Measurements from ENCODE around the gene LRFN3.
"Not testable (repeated sequence)": the region's sequence is repeated elsewhere in the genome, so short reads cannot be mapped to it uniquely, and the experiment has no call there.

The LRFN3 gene

GRCh38 chr19:35975608-35976214 is 39.5 kb downstream of the LRFN3 start:
- peak; percentile 56 for DNase-seq (ENCODE audit: low spot score)

- no peak for DNase-seq (ENCODE audit: low spot score)
These were observed 41.5 kb downstream of the LRFN3 start for GRCh38 chr19:35977446-35978222.

GRCh38 chr19:35978271-35978670 is 42.1 kb downstream of the LRFN3 start:
- DNase-seq (ENCODE audit: low spot score): no peak

GRCh38 chr19:35978832-35979365 is 42.7 kb downstream of the LRFN3 start:
- DNase-seq (ENCODE audit: low spot score): no peak

GRCh38 chr19:35980997-35981396 is 44.8 kb downstream of the LRFN3 start:
- not testable (repeated sequence) for DNase-seq (ENCODE audit: low spot score)

- DNase-seq (ENCODE audit: low spot score): no peak
These were observed 47.0 kb downstream of the LRFN3 start for GRCh38 chr19:35983177-35983576.

GRCh38 chr19:35986111-35986510 is 49.9 kb downstream of the LRFN3 start:
- DNase-seq (ENCODE audit: low spot score): no peak

- peak; percentile 33 for DNase-seq (ENCODE audit: low spot score)
These were observed 50.7 kb downstream of the LRFN3 start for GRCh38 chr19:35986664-35987570.

GRCh38 chr19:35987571-35987896 is 51.4 kb downstream of the LRFN3 start:
- no peak for DNase-seq (ENCODE audit: low spot score)

GRCh38 chr19:35988824-35989223 is 52.6 kb downstream of the LRFN3 start:
- no peak for DNase-seq (ENCODE audit: low spot score)

- no peak for DNase-seq (ENCODE audit: low spot score)
These were observed 54.0 kb downstream of the LRFN3 start for GRCh38 chr19:35990156-35990555.

GRCh38 chr19:35990771-35991730 is 54.9 kb downstream of the LRFN3 start:
- no peak for DNase-seq (ENCODE audit: low spot score)

GRCh38 chr19:35991731-35992450 is 55.7 kb downstream of the LRFN3 start:
- no peak for DNase-seq (ENCODE audit: low spot score)

- no peak for DNase-seq (ENCODE audit: low spot score)
These were observed 57.0 kb downstream of the LRFN3 start for GRCh38 chr19:35992907-35993765.

- DNase-seq (ENCODE audit: low spot score): peak; percentile 27
These were observed 57.9 kb downstream of the LRFN3 start for GRCh38 chr19:35993923-35994598.
